Progenitor cell of endocrine pancreas (in vitro differentiated cells): ENCODE results near the gene ATG4A. TPM values are rescaled to one million over a fixed set of nuclear protein-coding genes. Genes with fewer than 3 reads are reported as not detected.

ENCODE experiments used
- DNase-seq: peaks from one replicate; pipeline ENCODE4 v3.0.0; 2021; ENCODE audit warnings: low spot score; ENCODE audit not compliant: unreplicated experiment
- H3K27ac Mint-ChIP-seq: 2 replicates; pipeline ENCODE4 v1.8.0; 2021; ENCODE audit warnings: mild to moderate bottlenecking, moderate library complexity, mixed read lengths
- H3K27me3 Mint-ChIP-seq: 2 replicates; pipeline ENCODE4 v1.8.0; 2021; ENCODE audit warnings: mixed read lengths
- H3K36me3 Mint-ChIP-seq: 2 replicates; pipeline ENCODE4 v1.8.0; 2022; ENCODE audit warnings: mixed read lengths; ENCODE audit not compliant: insufficient read depth
- H3K4me1 Mint-ChIP-seq: 2 replicates; pipeline ENCODE4 v1.8.0; 2021; ENCODE audit warnings: low read depth, mixed read lengths
- H3K4me3 Mint-ChIP-seq: 2 replicates; pipeline ENCODE4 v1.8.0; 2021; ENCODE audit warnings: low read depth, mild to moderate bottlenecking, moderate library complexity, mixed read lengths
- H3K9me3 Mint-ChIP-seq: 2 replicates; pipeline ENCODE4 v1.8.0; 2021; ENCODE audit warnings: low read depth, mixed read lengths
- total RNA-seq: library from RNA; stranded (reverse); gene quantifications from 2 replicates; pipeline ENCODE4 v1.2.1, GENCODE V29; 2021
- TF ChIP-seq, protein P1 (sequence below): fragments of 200-600 bp; sonication (generic); IDR thresholded peaks from one replicate; pipeline ENCODE4 v1.5.0; 2021; ENCODE audit warnings: antibody characterized with exemption, mild to moderate bottlenecking; ENCODE audit not compliant: unreplicated experiment

Gene ATG4A
- total RNA-seq, 1 donor from 2014 or later = 12.6 TPM

DNA sequence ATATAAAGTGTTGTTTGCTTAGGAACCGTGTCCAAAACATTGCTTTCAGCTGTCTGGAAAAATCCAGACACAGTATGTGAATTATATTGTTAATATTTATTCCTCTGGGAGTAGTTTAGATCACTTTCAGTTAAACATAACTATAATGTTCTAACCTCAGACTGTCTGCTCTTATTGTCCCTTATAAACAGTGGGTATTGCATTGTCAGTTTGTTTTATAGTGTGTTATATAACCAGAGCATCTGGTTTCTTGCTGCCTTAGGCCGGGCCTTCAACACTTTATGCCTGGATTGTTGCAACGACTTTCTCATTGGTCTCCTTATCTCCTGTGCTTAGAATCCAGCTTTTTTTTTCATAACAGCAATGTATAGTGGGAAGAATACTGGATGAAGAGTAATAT, 26.4 kb downstream of the ATG4A start:
- no peak for DNase-seq
- TF ChIP-seq, protein P1, sequence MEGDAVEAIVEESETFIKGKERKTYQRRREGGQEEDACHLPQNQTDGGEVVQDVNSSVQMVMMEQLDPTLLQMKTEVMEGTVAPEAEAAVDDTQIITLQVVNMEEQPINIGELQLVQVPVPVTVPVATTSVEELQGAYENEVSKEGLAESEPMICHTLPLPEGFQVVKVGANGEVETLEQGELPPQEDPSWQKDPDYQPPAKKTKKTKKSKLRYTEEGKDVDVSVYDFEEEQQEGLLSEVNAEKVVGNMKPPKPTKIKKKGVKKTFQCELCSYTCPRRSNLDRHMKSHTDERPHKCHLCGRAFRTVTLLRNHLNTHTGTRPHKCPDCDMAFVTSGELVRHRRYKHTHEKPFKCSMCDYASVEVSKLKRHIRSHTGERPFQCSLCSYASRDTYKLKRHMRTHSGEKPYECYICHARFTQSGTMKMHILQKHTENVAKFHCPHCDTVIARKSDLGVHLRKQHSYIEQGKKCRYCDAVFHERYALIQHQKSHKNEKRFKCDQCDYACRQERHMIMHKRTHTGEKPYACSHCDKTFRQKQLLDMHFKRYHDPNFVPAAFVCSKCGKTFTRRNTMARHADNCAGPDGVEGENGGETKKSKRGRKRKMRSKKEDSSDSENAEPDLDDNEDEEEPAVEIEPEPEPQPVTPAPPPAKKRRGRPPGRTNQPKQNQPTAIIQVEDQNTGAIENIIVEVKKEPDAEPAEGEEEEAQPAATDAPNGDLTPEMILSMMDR = no peak
- Mint-ChIP-seq H3K9me3 (no peaks in the 10 kb centered on the region), H3K36me3 (no peaks in the 10 kb centered on the region), H3K27me3 (no peaks in the 10 kb centered on the region), H3K4me1 (peaks cover 25% of the 10 kb centered on the region), H3K27ac (no peak overlapping the region), H3K4me3 (no peak overlapping the region)

DNA sequence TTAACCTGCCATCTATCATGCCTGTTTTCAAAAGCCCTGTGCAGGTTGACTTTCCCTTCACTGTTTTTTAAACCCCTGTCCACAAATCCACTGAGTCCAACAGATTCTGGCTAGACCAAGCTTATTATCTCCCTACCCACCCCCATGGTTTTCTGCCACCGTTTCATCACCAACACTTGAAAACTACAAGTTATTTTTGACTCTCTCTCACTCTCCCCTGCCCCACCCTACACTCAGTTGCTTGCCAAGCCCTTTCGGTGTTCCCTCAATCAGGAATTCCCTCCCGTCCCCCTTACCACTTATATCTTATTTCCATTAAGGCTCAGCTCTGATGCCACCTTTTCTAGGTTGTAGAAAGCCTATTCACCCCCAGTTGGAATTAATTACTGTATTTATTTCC, 29.7 kb downstream of the ATG4A start:
- H3K4me3 Mint-ChIP-seq = no peak overlapping the region
- H3K27ac Mint-ChIP-seq = no peak overlapping the region
- H3K9me3 Mint-ChIP-seq = no peaks in the 10 kb centered on the region
- no peak for DNase-seq
- TF ChIP-seq, protein P1 = no peak
- H3K4me1 Mint-ChIP-seq = peaks cover 29% of the 10 kb centered on the region
- H3K27me3 Mint-ChIP-seq = no peaks in the 10 kb centered on the region
- H3K36me3 Mint-ChIP-seq = no peaks in the 10 kb centered on the region

- no peak overlapping the region for H3K4me3 Mint-ChIP-seq
- H3K9me3 Mint-ChIP-seq = no peaks in the 10 kb centered on the region
- peaks cover 29% of the 10 kb centered on the region for H3K4me1 Mint-ChIP-seq
- no peak for DNase-seq
- H3K27ac Mint-ChIP-seq = peak overlapping the region; percentile 27
- TF ChIP-seq, protein P1 = no peak
- no peaks in the 10 kb centered on the region for H3K27me3 Mint-ChIP-seq
- no peaks in the 10 kb centered on the region for H3K36me3 Mint-ChIP-seq
Observed at GRCh38 chrX:108122748-108123147, 31.2 kb downstream of the ATG4A start.

DNA sequence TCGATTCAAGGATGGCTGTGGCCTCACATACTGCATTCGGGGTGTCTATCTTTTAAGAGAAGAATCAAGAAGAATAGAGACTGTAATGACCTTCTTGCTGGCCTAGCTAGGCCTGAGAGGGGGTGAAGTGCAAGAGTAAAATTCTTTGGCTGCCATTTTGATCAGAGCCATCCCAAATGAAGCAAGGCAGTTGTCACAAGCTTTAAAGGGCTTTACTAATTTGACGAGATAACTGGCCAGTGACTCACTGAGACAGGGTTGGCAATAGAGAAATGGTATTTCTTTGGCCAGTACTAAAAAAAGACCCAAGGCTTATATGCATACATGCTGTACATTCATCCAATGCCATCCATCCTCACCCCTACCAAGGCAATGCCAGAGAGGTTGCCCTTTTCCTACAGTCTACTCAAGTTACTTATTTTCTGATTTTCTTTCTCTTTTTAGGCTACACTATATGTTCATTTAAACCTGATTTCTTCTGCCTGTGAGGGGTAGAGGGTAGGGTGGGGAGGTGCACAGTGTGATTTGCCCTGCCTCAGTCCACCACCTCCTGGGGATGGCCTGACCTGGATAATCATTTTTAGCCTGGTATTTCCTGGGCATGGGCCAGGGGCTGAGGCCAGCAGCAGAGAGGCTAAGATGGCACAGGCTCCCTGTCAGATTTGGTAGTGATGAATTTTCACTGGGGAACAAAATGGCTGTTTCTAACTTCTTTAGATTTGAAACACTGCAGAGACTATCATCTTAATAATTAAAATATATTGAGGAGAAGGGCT, 32.2 kb downstream of the ATG4A start:
- DNase-seq = no peak
- no peaks in the 10 kb centered on the region for H3K27me3 Mint-ChIP-seq
- peaks cover 29% of the 10 kb centered on the region for H3K4me1 Mint-ChIP-seq
- no peaks in the 10 kb centered on the region for H3K36me3 Mint-ChIP-seq
- H3K27ac Mint-ChIP-seq = peak overlapping the region; percentile 33
- TF ChIP-seq, protein P1 = no peak
- no peaks in the 10 kb centered on the region for H3K9me3 Mint-ChIP-seq
- no peak overlapping the region for H3K4me3 Mint-ChIP-seq

DNA sequence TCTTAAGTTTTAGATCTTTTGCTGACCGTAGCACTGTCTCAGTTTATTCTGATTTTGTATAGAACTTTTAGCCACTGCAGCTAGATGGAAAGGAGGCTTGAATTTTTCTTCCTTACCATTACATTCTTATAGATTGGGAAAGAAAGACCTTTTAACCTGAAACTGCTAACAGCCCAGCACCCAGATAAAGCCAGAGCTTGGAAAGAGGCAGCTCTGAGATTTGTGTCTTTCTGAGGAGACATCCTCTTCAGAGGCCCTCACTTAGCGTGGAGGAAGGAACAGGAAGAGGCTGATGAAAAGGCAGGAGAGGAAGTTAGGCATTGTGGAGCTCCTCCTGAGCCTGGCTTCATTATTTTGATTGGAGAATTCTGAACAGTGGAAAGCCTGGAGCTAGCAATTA, 35.1 kb downstream of the ATG4A start:
- TF ChIP-seq, protein P1 = no peak
- no peak overlapping the region for H3K27ac Mint-ChIP-seq

More for the DNA sequence above, 35.1 kb downstream of the ATG4A start:
- DNase-seq = no peak
- H3K36me3 Mint-ChIP-seq = peaks cover 8% of the 10 kb centered on the region
- H3K9me3 Mint-ChIP-seq = no peaks in the 10 kb centered on the region
- H3K27me3 Mint-ChIP-seq = no peaks in the 10 kb centered on the region
- no peak overlapping the region for H3K4me3 Mint-ChIP-seq
- peaks cover 16% of the 10 kb centered on the region for H3K4me1 Mint-ChIP-seq
